ENCODE measurements around the gene NCAPH2. TPM values are rescaled to one million over a fixed set of nuclear protein-coding genes. Genes with fewer than 3 reads are reported as not detected.

NCAPH2 gene
- total and polyA plus RNA-seq, 2 of the 8 experiments (the other 6 are each of a cell fraction or from before 2014, with no cell fraction given) = 62.2 to 81.6 TPM

- H3K9me3 ChIP-seq (ENCODE audit: insufficient read depth in 2 of 2, low read depth in 1 of 2, low read length in 1 of 2) = no peaks in the 10 kb centered on the region
- H3K9ac ChIP-seq (replicated peaks in 1 of 4; ENCODE audit: extremely low read depth in 1 of 4, low read depth in 3 of 4, low read length in 3 of 4) = no peak overlapping the region
- ChIA-PET POLR2A (ENCODE audit: partially characterized antibody) (no interaction called here), CTCF (ENCODE audit: partially characterized antibody) (interaction anchor here (0.6 to 2.9 kb wide), 3 partner anchors 20 to 487 kb away, joined by 3 to 16 read pairs (median 4); no protein-coding TSS in a partner anchor)
- H3K79me2 ChIP-seq (ENCODE audit: control insufficient read depth in 1 of 2, insufficient read depth in 2 of 2, low read length in 2 of 2) = peaks cover 0 to 14% of the 10 kb centered on the region in 2 experiments; a peak in 3 of 4 replicates
- peaks cover 0 to 20% (median 10%) of the 10 kb centered on the region in 4 experiments; a peak in 5 of 7 replicates for H3K4me1 ChIP-seq (replicated peaks in 1 of 4; ENCODE audit: control insufficient read depth in 3 of 4, insufficient read depth in 4 of 4, low read length in 3 of 4)
- peaks cover 1 to 22% (median 13%) of the 10 kb centered on the region in 4 experiments; a peak in 6 of 7 replicates for H3K27me3 ChIP-seq (replicated peaks in 1 of 4; ENCODE audit: control insufficient read depth in 3 of 4, extremely low read depth in 1 of 4, insufficient read depth in 3 of 4, low read length in 3 of 4)
- no peak overlapping the region for H2BK20ac ChIP-seq (ENCODE audit: low read length)
- TF ChIP-seq TBP (IDR thresholded peaks at IDR 0.05; ENCODE audit: low read depth, low read length) = no peak
- TF ChIP-seq CEBPB (IDR thresholded peaks at IDR 0.05; ENCODE audit: low read depth, low read length) = no peak
- no peak for TF ChIP-seq MAX (IDR thresholded peaks at IDR 0.05)
- no peak for TF ChIP-seq SRF (IDR thresholded peaks at IDR 0.05; ENCODE audit: low read depth, low read length)
- TF ChIP-seq CHD2 (IDR thresholded peaks at IDR 0.05; ENCODE audit: low read length) = no peak
- TF ChIP-seq POLR2A (IDR thresholded peaks at IDR 0.05; ENCODE audit: control extremely low read depth in 1 of 2, low read depth in 2 of 2, low read length in 2 of 2) = no peak
- no peak for TF ChIP-seq KDM5A (IDR thresholded peaks at IDR 0.05; ENCODE audit: low read length)
- no peak overlapping the region for H2BK120ac ChIP-seq (replicated peaks; ENCODE audit: low read depth, low read length)
- H2BK12ac ChIP-seq (ENCODE audit: low read depth, low read length) = peak overlapping the region; percentile 39; the same call in 1 of the 2 replicates
- H4K5ac ChIP-seq (ENCODE audit: insufficient read length, low read depth, low read length) = no peak overlapping the region
- no peak overlapping the region for H4K8ac ChIP-seq (ENCODE audit: extremely low read depth, insufficient read depth, low read length)
- H3K27ac ChIP-seq (ENCODE audit: low read depth, low read length) = no peak overlapping the region
- no peak overlapping the region for H3K14ac ChIP-seq (ENCODE audit: insufficient read length)
- no peak overlapping the region for H3K4ac ChIP-seq (replicated peaks; ENCODE audit: insufficient read length, low read depth, low read length)
- peaks cover 7% of the 10 kb centered on the region for H3K79me1 ChIP-seq (ENCODE audit: low read depth, low read length)
- peak overlapping the region; percentile 44; the same call in 1 of the 2 replicates for H2BK5ac ChIP-seq (ENCODE audit: low read depth, low read length)
- H3K56ac ChIP-seq (replicated peaks; ENCODE audit: insufficient read length, low read depth, low read length) = no peak overlapping the region
- no peak overlapping the region for H3K23ac ChIP-seq (ENCODE audit: insufficient read length)
- H3K36me3 ChIP-seq (ENCODE audit: control insufficient read depth in 2 of 4, insufficient read depth in 4 of 4, low read length in 3 of 4) = 0 out of 8 replicates have a peak, but pooled peaks cover 0 to under 1% (median 0%) of the 10 kb centered on the region in 4 experiments
- H2AK5ac ChIP-seq (ENCODE audit: low read depth, low read length) = no peak overlapping the region
- H3K4me3 ChIP-seq (ENCODE audit: extremely low read depth in 1 of 4, insufficient read depth in 2 of 4, low read depth in 3 of 4, low read length in 4 of 4) = no peak overlapping the region
- FAIRE-seq = no peak
- no peak for DNase-seq (ENCODE audit: low read depth in 1 of 2, low spot score in 2 of 2)
- H2BK15ac ChIP-seq (ENCODE audit: low read length) = no peak overlapping the region
- peak overlapping the region; percentile 40 for H4K91ac ChIP-seq (replicated peaks; ENCODE audit: insufficient read length, low read length)
- H2AFZ ChIP-seq (ENCODE audit: low read length) = no peak overlapping the region
- peaks cover 11 to 12% of the 10 kb centered on the region in 2 experiments for H4K20me1 ChIP-seq (replicated peaks in 1 of 2; ENCODE audit: control insufficient read depth in 1 of 2, insufficient read depth in 2 of 2, low read length in 2 of 2)
- H3K23me2 ChIP-seq (ENCODE audit: low read depth, low read length) = peaks cover 12% of the 10 kb centered on the region; the same call in 1 of the 2 replicates
- no peak overlapping the region for H3K4me2 ChIP-seq (ENCODE audit: insufficient read depth in 1 of 2, low read depth in 2 of 2, low read length in 2 of 2)
- 93% methylated on average over 12 of the region's 12 CpGs; no CpG with 5 or more reads in 1 of the 2 experiments for WGBS, 2 experiments (ENCODE audit: extremely low coverage in 1 of 2, insufficient coverage in 1 of 2, insufficient read length in 1 of 2, insufficient replicate concordance in 2 of 2, low coverage in 1 of 2, low lambda C conversion rate in 2 of 2, missing lambda C conversion rate in 1 of 2)
- no peak overlapping the region for H3K18ac ChIP-seq (ENCODE audit: extremely low read depth, low read length)
Measured at GRCh38 chr22:50477923-50478322, 30.1 kb upstream of the NCAPH2 start.

All from H1 (cell line).